RPMI7951 (cell line): Measurements from ENCODE around the gene LKAAEAR1. TPM values are rescaled to one million over a fixed set of nuclear protein-coding genes. Genes with fewer than 3 reads are reported as not detected.

ENCODE experiments used
- DNase-seq: peaks from one replicate; pipeline ENCODE4 v3.0.0-alpha.2; 2012; ENCODE audit warnings: low read depth
- total RNA-seq: library from RNA; depleted of rRNA; stranded (reverse); fragments of >200 nt; shearing (Covaris generic); gene quantifications from 2 replicates; pipeline ENCODE4 v1.2.3, GENCODE V29; 2014

LKAAEAR1 gene
- total RNA-seq, 1 experiment from 2014 or later, result 0.48 TPM

DNA sequence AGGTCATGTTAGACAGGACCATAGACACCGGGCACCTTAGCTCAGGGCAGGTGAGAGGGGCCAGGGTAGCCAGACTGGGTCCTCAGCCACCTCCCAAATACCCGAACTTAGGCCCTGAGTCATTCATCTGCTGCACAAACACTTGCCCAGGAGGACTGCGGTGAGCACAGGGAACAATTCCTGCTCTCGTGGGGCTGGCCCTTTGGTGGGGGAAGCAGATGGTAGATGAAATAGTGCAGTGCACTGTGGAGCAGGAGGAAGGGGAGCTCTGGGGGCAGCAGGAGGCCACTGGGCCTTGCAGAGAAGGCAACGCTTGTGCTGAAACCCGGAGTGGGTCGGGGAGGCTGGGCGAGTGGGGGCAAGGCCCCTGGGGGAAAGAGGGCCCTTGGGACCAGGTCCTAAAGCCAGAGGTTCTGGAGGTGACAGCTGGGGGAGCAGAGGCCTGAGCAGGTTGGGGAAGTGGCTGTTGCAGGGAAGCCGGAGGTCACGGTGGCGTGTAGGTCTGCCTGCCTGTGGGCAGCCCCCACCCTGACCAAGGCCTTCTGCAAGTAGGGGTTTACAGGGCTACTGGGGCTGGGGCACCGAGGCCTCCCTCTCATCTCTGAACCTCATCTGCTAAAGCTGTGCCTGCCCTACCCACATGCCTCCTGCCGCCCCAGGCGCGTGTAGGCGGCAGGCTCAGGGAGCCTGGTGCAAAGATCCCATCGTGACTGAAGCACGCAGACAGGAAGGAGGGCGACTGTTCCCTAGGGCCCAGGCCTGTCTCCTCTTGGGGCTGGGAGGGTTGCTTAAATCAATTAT lies 27.8 kb upstream of the LKAAEAR1 start:
- no peak for DNase-seq

DNA sequence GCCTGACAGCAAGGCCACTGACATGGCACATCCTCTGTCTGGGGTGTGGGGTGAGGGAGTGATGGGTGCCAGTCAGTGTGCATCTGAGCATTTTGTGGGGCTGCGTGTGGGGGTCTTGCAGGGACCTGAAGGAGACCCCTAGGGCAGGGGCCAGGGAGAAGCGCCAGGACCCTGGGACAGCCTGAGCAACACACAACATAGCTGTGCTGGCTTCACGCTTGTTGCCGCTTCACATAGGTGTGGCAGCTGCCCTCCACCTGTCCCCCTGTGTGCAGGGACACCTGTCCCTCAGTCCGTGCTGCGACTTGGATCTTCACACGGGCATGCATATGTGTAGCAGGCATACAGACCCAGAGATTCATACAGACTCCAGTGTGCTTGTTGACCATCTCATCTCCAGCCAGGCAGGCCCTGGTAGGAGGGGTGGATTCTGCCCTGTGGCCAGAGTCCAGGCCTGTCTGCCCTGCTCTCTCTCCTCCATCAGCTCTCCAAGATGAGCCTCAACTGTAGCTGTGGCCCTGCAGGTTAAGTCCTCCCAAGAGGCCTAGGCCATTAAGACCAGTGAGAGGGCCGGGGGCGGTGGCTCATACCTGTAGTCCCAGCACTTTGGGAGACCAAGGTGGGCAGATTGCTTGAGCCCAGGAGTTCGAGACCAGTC lies 26.3 kb upstream of the LKAAEAR1 start:
- DNase-seq, result no peak

DNA sequence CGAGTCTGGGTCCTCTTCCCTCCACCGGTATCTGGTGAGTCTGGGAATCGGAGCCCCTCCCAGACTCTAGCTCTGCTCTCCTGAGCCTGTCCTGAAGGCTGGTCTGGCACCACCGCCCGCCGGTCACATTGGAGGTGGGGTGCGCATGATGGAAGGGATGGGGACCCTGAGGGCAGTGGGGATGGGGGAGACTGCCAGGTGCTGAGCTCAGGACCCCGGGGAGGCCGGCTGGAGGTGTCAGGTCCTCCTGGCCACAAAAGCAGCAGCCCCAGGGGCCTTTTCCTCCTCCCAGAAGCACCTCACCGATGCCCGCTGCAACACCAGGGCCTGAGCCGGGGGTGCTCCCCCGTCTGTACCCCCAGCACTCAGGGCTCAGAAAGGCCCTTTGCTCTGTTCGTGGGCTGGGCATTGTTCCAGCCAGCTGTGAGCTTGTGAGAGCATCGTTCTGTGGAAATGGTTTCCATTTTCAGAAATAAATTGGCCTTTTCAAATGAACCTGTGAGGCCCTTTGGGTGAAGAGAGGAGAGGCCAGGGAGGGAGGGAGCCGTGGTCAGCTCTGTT lies 25.7 kb upstream of the LKAAEAR1 start:
- DNase-seq, result no peak

DNA sequence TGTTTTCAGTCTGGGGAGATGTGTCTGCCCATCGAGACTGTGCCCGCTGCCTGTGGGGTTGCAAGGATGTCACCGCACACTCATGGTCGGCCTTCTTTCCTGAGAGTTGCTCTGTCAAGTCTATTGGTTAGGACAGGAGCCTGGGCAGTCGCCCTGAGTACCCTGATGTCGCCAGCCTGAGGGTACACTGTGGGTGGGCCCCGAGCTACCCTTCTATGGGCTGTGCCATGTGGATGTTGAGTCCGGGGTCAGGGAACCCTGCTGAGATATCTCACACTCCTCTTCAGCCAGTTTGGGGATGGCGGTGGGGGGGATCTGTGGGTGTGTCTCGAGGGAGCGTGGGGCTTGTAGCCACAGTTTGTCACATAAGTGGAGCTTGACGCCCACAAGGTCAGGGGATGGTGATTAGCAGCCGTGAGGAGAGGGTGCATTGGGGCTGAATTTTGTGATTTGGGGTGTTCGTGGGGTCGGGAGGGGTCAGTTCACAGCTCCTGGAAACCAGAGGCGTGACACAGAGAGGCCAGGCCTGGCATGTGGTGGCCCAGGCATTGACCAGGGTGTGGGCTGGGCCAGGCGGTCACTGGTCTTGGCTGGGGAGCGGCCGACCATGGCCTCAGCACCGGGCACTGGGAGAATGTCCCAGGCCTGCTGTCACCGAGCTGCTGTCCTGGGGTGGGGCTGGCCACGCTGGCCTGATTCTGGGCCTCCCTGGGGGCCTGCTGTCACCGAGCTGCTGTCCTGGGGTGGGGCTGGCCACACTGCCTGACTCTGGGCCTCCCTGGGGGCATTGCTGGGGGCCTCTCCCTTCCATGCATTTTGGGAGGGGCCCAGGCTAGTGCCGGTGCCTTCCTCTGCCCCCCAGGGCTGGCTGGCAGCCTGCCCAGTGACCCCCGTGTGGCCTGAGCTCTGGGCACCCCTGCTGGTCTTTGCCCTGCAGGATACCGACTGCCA lies 24.8 kb upstream of the LKAAEAR1 start:
- no peak for DNase-seq

DNA sequence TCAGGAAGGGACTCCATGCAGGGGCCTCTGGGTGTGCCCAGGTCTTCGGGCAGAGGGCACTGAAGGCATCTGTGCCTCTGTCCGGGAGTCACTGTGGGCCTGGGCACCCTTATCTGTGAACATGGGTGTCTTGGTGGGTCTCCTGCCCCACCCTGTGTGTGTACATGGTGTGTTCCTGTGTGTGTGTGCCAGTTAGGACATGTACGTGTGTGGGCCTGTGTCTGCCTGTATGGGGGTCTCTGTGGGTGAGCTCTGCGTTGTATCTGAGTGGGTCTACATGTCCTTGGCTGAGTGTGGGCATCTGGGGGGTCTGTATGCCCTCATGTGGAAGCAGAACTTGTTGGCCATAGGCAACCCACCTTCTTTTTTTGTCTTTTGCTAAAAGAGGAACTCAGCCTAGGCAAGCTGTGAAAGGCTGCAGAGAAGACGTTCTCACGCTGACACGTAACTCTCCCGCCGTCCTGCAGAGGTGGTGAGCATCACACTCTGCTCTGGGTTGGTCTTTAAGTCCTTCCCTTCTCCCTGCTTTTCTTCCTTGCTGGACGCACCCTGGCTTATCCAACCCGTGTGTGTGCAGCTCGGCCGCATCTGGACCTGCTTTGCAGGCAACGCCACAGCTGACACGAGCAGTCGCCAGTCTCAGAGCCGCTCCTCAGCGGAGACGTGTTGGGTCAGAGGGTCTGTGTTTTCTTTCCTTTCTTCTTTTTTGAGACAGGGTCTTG lies 23.7 kb upstream of the LKAAEAR1 start:
- DNase-seq, result no peak

DNA sequence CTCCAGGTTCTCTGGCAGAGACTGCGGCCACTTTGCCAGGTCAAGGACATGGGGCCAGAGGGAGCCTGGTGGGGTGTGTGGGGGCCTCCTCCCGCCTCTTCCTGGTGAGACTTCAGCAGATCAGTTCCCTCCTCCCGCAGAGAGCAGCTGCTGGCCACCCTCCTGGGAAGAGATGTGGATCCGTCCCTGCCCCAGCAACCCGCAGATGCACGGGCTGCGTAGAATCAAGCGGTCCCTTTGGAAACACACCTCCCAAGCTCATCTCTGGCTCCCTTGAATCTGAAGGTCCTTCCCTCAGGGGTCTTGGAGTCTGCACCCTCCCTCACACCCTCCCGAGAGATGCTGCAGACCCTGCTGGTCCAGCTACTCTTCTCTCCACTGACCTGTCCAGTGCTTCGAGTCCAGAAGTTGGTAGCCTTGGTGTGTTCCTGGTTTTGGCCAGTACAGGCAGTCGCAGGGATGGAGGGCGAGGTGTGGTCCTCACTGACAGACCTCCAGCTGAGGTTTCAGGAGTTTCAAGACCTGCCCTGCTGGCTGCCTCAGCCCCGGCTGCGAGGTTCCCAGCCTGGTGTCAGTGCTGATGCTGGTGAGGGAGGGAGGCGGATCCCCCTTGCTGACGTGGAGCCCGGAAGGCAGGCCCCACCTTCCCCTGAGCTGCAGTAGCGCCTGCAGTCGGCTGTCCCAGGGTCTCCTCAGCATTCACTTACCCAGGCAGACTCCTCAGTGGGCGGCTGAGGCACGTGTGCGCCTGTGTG lies 23.0 kb upstream of the LKAAEAR1 start, which contains the start of gene NPBWR2:
NPBWR2 (minus strand) TSS at position 585 of the 755 bp plus-strand sequence. CDS start 734 bp downstream, outside the sequence.
- DNase-seq, result no peak

DNA sequence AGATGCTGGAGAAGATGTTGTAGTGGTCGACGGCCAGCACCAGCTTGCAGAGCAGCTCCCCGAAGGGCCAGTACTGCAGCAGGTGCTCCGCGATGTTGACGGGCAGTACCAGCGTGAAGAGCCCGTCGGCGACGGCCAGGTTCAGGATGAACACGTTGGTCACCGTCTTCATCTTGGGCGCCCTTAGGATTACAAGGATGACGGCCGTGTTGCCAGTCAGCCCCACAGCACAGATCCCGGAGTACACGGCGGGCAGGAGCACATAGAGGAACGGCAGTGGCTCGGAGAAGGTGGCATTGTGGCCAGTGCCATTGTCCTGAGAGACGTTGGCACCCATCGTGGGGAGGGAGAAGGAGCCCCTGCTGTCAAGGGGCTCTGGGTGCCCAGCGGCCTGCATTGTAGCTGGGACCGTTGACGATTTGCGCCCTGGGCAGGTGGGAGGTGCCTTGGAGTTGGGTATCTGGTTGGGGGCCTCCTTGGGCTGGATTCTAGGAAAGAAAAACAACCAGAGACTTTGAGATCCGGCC lies 22.3 kb upstream of the LKAAEAR1 start:
- no peak for DNase-seq

DNA sequence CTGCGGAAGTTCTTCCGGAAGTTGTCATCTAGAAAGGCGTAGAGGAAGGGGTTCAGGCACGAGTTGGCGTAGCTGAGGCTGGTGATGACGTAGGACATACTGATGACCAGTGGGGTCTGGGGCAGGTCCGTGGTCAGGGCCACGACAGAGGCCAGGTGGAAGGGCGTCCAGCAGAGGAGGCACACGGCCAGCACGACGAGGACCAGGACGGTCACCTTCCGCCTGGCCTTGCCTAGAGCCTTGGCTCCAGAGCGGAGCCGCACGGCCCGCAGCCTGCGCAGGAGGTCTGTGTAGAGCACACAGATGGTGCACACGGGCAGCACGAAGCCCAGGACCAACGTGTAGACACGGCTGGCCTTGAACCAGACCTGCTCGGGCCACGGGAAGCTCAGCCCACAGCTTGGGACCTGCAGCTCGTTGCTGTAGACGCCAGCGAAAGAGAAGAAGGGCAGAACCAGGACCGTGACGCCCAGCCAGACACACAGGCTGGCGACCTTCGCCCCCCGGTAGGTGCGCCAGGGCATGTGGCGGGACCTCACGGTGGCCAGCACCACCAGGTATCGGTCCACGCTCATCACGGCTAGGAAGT lies 21.7 kb upstream of the LKAAEAR1 start:
- no peak for DNase-seq

DNA sequence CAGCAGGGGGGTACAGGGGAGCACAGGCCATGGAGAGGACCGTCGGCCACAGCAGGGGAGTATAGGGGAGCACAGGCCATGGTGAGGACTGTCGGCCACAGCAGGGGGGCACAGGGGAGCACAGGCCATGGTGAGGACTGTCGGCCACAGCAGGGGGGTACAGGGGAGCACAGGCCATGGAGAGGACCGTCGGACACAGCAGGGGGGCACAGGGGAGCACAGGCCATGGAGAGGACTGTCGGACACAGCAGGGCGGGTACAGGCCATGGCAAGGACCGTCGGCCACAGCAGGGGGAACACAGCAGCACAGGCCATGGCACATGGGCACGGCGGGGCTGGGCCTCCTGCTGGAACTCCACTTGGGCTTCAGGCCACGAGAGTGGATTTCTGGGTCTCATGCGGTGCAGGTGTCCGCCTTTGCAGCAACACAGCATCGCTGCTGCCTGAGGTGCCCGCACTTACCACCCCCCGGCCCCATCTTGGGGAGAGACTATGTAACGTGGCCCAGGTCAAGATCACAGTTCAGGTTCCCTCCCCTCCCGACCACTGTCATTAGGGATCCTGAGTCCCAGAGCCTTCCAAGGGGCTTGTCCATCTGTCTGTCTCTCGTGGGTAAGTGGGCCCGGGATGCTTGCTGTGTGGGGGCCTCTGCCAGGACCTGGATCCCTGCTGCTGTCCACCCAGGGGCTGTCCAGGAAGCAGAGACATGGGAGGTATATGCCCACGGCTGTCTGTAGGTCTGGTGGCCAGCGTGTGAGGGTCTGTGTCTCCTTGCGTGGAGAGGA lies 20.7 kb upstream of the LKAAEAR1 start:
- DNase-seq, result no peak

DNA sequence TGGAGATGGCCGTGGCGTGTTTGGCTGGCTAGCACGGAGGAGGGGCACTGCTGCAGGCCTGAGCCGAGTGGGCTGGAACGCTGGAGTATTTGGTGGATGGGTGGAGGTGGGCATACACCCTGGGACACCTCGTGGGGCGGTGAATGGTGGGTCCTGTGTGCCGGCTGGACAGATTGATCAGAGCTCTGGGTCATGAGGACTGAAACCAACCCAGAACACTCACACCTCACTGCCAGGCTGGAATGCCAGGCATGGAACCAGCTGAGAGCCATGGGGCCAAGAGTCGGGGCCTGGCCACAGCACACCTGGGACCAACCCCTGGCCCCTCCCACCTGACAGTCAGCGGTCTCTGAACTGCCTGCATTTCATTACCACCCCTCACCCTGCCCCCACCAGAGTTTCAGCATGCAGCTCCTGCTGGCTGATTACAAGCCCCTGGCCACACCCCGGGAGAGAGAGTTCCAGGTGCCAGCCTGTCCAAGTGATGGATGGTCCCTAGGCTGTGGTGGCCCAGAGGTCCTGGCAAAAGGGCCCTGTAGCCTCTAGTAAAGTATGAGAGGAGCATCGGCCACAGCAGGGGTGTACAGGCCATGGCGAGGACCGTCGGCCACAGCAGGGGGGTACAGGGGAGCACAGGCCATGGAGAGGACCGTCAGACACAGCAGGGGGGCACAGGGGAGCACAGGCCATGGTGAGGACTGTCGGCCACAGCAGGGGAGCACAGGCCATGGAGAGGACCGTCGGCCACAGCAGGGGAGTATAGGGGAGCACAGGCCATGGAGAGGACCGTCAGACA lies 19.9 kb upstream of the LKAAEAR1 start:
- DNase-seq, result no peak

DNA sequence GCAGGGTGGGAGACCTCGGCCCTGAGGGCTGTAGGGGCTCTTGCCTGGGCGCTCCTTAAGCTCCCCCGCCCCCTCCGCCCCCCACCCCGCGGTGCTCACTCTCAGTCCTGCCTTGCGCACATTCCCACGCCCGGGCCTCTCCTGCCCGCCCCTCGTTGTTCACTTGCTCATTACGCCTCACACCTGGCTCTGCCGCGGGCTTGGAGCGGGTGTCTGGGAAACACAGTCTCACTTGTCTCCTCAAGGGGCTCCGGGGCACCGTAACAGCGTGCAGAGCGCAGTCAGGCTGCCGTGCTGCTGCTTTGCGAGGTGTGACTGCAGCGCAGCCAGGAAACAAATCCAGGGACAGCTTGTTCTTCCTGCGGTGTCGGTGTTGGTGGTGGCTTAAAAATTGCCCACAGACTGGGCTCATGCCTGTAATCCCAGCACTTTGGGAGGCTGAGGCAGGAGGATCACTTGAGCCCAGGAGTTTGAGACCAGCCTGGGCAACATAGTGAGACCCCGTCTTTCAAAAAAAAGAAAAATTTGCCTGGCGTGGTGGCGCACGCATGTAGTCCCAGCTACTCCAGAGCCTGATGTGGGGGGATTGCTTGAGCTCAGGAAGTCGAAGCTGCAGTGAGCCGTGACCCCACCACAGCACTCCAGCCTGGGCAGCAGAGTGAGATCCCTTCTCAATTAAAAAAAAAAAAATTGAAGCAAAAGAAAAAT lies 18.6 kb upstream of the LKAAEAR1 start:
- no peak for DNase-seq

DNA sequence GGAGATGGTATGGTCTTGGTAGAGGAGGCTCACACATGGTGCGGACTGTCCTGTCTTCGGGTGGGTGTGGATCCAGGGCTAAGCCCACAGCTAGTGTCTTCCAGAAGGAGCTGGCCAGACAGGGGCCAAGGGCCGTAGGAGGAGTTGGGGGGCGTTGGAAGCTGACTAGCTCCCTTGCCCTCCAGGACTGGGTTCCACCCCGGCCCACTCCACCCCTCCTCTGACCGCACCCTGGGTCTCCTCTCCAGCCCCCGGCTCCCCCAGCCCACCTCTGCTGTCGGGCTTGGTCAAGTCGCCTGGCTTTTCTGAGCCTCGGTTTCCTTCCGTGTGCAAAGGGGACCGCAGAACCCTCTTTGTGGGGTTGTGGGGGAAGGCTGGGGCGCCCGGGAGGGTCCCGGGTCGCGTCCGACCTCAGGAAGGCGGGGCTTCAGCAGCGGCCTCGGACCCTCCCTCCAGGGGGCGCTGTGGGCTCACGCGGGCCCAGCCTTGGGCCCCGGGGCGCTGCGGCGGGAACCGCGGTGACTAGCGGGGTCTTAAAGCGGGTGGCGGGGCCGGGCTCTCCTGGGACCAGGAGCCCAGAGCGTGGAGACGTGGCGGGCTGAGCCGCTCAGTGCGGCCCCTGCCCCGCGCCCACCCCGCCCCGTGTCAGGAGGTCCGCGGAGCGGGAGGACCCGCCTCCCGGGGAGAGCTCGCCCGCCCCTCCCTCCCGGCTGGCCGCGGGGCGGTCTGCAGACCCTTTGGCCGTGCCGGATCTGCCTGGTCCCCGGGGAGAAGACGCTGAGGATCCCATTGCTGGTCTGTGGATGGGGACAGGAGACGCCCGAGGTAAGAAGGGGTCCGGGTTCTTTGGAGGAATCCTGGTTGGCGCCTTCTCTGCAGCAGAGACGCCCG lies 17.8 kb upstream of the LKAAEAR1 start:
- DNase-seq, result no peak

DNA sequence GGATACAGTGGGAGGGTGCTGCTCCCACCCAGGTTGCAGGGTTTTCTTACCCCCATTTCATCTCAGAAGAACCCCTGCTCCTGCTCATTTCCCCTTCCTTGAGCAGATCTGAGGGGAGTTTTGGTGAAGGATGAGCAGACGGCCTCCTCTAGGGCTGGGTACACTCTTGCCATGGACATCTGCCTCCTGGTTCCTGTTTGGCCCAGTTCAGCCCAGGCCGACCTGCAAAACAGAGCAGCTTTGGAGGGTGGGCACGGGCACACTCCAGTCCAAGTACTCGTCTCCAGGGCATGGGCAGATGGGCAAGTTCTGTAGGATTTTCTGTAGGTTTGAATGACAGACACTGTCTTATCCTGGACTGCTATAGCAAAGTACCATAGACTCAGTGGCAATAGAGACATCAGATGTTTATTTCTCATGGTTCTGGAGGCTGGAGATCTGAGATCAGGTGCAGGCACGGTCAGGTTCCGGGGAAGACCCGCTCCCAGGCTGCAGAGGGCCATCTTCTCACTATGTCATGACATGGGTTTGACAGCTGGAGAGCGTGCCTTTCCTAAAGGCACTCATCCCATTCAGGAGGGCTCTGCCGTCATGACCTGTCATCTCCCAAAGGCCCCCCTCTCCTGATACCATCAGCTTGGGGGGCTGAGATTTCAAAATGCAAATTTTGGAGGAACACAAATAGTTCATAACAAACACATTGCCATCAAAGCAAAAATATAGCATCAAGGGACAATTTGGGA lies 16.9 kb upstream of the LKAAEAR1 start:
- DNase-seq, result no peak

DNA sequence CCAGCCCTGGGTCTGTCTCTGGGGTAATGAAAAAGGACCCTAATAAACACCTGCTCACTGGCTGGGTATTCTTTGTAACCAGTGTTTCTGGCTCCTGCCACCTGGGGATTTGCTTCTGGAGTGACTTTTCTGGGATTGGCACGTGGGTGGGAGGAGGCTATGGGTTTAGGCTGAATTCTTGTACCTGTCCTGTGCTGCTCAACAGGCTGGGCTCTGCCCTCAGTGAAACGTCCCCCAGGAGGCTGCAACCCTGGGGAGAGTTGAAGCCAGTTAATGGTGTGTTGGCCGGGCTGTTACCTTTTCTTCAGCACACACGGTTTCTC lies 16.3 kb upstream of the LKAAEAR1 start:
- no peak for DNase-seq

DNA sequence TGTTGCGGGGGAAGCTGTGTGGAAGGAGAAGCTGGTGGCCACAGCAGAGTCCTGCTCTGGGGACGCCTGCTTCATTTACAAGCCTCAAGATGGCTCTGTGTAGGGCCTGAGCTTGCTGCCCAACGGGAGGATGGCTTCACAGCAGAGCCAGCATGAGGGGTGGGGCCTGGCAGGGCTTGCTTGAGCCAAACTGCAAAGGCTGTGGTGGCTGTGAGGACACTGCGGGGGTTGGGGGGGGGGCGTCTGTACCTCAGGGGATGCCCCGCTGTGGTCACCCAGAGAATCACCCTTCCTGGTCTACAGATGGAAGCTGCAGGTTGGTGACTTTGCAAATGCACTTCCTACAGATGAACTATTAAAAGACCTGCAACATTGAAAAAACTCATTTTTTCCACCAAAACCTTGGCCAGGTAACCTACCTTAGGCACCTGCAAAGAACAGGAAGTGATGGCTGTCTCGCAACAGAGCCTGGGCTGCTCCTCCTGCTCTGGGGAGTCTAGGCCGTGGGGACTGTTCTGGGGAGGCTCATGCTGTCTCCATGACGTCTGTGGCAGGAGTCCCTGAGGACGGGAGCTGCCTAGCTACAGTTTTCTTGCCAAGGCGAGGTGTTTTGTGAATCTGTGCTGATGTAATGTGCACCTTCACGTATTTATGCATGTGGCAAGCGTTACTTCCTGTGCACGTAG lies 15.8 kb upstream of the LKAAEAR1 start:
- no peak for DNase-seq
